GM23338 (cell line): ENCODE data around the gene UST. TPM values are rescaled to one million over a fixed set of nuclear protein-coding genes. Genes with fewer than 3 reads are reported as not detected.

Experiments used
- ATAC-seq: fragments of 200-7000 bp; cut with Tn5 transposase; 3 replicates; pipeline ENCODE4 v1.9.1; 2020
- DNase-seq: peaks from one replicate; pipeline ENCODE4 v3.0.0-alpha.2; 2015; ENCODE audit warnings: low spot score
- H2AFZ ChIP-seq: fragments of 200-600 bp; sonication (generic); 2 replicates; pipeline ENCODE4 v1.8.0; 2016; ENCODE audit warnings: antibody characterized with exemption, mild to moderate bottlenecking, moderate library complexity
- H3F3A ChIP-seq: fragments of 200-600 bp; sonication (generic); replicated peaks from 2 replicates; pipeline ENCODE4 v1.8.0; 2017; ENCODE audit warnings: antibody characterized with exemption, mixed run types, low read depth
- H3K27ac ChIP-seq: fragments of 200-600 bp; sonication (generic); 2 replicates; pipeline ENCODE4 v1.6.1; 2016; ENCODE audit warnings: low read depth
- H3K27me3 ChIP-seq: fragments of 200-600 bp; sonication (generic); 2 replicates; pipeline ENCODE4 v1.8.0; 2016; ENCODE audit warnings: mild to moderate bottlenecking, mixed run types, moderate library complexity; ENCODE audit not compliant: insufficient read depth
- H3K36me3 ChIP-seq: fragments of 200-600 bp; sonication (generic); 2 replicates; pipeline ENCODE4 v1.8.0; 2016; ENCODE audit warnings: mild to moderate bottlenecking; ENCODE audit not compliant: insufficient read depth
- H3K4me1 ChIP-seq: fragments of 200-600 bp; sonication (generic); 2 replicates; pipeline ENCODE4 v1.8.0; 2016; ENCODE audit warnings: mild to moderate bottlenecking, moderate library complexity; ENCODE audit not compliant: insufficient read depth
- H3K4me2 ChIP-seq: fragments of 200-600 bp; sonication (generic); 2 replicates; pipeline ENCODE4 v1.7.1; 2017; ENCODE audit warnings: mixed run types
- H3K4me3 ChIP-seq: fragments of 200-600 bp; sonication (generic); 2 replicates; pipeline ENCODE4 v1.6.1; 2016; ENCODE audit warnings: mixed run types
- H3K79me2 ChIP-seq: fragments of 200-600 bp; sonication (generic); replicated peaks from 2 replicates; pipeline ENCODE4 v1.8.0; 2017; ENCODE audit warnings: mild to moderate bottlenecking; ENCODE audit not compliant: insufficient read depth
- H3K9me2 ChIP-seq: fragments of 200-600 bp; sonication (generic); 2 replicates; pipeline ENCODE4 v1.8.0; 2017; ENCODE audit not compliant: insufficient read depth
- H4K20me1 ChIP-seq: fragments of 200-600 bp; sonication (generic); replicated peaks from 2 replicates; pipeline ENCODE4 v1.8.0; 2017; ENCODE audit warnings: mild to moderate bottlenecking; ENCODE audit not compliant: insufficient read depth
- H3K27ac Mint-ChIP-seq: 2 replicates; pipeline ENCODE4 v1.8.0; 2020; ENCODE audit warnings: inconsistent platforms, mild to moderate bottlenecking, moderate library complexity, mixed read lengths
- H3K27me3 Mint-ChIP-seq: 3 replicates; pipeline ENCODE4 v1.8.0; 2022; ENCODE audit warnings: low read depth, mild to moderate bottlenecking, moderate library complexity, mixed read lengths, inconsistent platforms; ENCODE audit not compliant: insufficient read depth, poor library complexity
- H3K36me3 Mint-ChIP-seq: 3 replicates; pipeline ENCODE4 v1.8.0; 2021; ENCODE audit warnings: low read depth, mild to moderate bottlenecking, inconsistent platforms, moderate library complexity, mixed read lengths
- H3K4me1 Mint-ChIP-seq: 3 replicates; pipeline ENCODE4 v1.8.0; 2020; ENCODE audit warnings: mild to moderate bottlenecking, inconsistent platforms, mixed read lengths
- H3K4me3 Mint-ChIP-seq: 3 replicates; pipeline ENCODE4 v1.8.0; 2021; ENCODE audit warnings: moderate library complexity, mild to moderate bottlenecking, inconsistent platforms, mixed read lengths
- H3K9me3 Mint-ChIP-seq: 3 replicates; pipeline ENCODE4 v1.8.0; 2020; ENCODE audit warnings: moderate library complexity, mild to moderate bottlenecking, inconsistent platforms, mixed read lengths
- CREB1 ChIP-seq: fragments of 250-450 bp; sonication (Bioruptor Pico); IDR thresholded peaks from 2 replicates; pipeline ENCODE4 v1.5.0; 2020; ENCODE audit warnings: low read depth, mild to moderate bottlenecking, moderate library complexity
- EZH2 ChIP-seq: fragments of 200-600 bp; sonication (generic); IDR thresholded peaks from one replicate; pipeline ENCODE4 v1.8.0; 2017; ENCODE audit warnings: antibody characterized with exemption, mild to moderate bottlenecking, low read depth; ENCODE audit not compliant: unreplicated experiment
- EZH2phosphoT487 ChIP-seq: fragments of 200-600 bp; sonication (generic); IDR thresholded peaks from one replicate; pipeline ENCODE4 v1.8.1; 2018; ENCODE audit warnings: antibody characterized with exemption; ENCODE audit not compliant: unreplicated experiment
- JUNB ChIP-seq: IDR thresholded peaks from one replicate; pipeline ENCODE4 v1.6.1; 2016; ENCODE audit warnings: antibody characterized with exemption; ENCODE audit not compliant: unreplicated experiment
- NANOG ChIP-seq: IDR thresholded peaks from 2 replicates; pipeline ENCODE4 v1.6.1; 2016; ENCODE audit warnings: antibody characterized with exemption, borderline replicate concordance
- STAT1 ChIP-seq: IDR thresholded peaks from one replicate; pipeline ENCODE4 v1.6.1; 2016; ENCODE audit warnings: antibody characterized with exemption; ENCODE audit not compliant: unreplicated experiment
- ZNF331 ChIP-seq: fragments of 250-450 bp; sonication (Bioruptor Pico); IDR thresholded peaks from 2 replicates; pipeline ENCODE4 v1.5.0; 2020; ENCODE audit warnings: low read depth, mild to moderate bottlenecking, moderate library complexity
- polyA plus RNA-seq: library from polyadenylated mRNA; unstranded; fragments of >200 nt; fragmentation: Nextera tagmentation; extraction: Ambion mirVana; gene quantifications from 2 replicates; pipeline ENCODE4 v1.2.1, GENCODE V29; 2016
- total RNA-seq: library from RNA; depleted of rRNA; stranded (reverse); fragments of >200 nt; shearing (Covaris generic); gene quantifications from 2 replicates; pipeline ENCODE4 v1.2.3, GENCODE V29; 2014
- TF ChIP-seq, protein P1 (sequence below): IDR thresholded peaks from one replicate; pipeline ENCODE4 v1.6.1; 2018; ENCODE audit warnings: antibody characterized with exemption; ENCODE audit not compliant: unreplicated experiment
- TF ChIP-seq, protein P2 (sequence below): fragments of 250-450 bp; sonication (Bioruptor Pico); IDR thresholded peaks from 2 replicates; pipeline ENCODE4 v1.5.0; 2020; ENCODE audit warnings: mild to moderate bottlenecking, moderate library complexity
- TF ChIP-seq, protein P3 (sequence below): IDR thresholded peaks from 2 replicates; pipeline ENCODE4 v1.6.1; 2016; ENCODE audit warnings: antibody characterized with exemption

The UST gene
- total and polyA plus RNA-seq, 2 experiments from 2014 or later = 12.6 to 33.0 TPM

DNA sequence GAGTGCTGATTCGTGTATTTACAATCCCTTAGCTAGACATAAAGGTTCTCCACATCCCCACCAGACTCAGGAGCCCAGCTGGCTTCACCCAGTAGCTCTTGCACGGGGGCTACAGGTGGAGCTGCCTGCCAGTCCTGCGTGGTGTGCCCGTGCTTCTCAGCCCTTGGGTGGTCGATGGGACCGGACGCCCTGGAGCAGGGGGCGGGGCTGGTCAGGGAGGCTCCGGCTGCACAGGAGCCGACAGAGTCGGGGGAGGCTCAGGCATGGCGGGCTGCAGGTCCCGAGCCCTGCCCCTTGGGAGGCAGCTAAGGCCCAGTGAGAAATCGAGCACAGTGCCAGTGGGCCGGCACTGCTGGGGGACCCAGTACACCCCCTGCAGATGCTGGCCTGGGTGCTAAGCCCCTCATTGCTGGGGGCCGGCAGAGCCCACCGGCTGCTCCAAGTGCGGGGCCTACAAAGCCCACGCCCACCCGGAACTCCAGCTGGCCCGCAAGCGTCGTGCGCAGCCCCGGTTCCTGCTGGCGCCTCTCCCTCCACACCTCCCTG, 48.9 kb upstream of the UST start:
- TF ChIP-seq STAT1 = no peak
- TF ChIP-seq JUNB = no peak
- TF ChIP-seq, protein P1, sequence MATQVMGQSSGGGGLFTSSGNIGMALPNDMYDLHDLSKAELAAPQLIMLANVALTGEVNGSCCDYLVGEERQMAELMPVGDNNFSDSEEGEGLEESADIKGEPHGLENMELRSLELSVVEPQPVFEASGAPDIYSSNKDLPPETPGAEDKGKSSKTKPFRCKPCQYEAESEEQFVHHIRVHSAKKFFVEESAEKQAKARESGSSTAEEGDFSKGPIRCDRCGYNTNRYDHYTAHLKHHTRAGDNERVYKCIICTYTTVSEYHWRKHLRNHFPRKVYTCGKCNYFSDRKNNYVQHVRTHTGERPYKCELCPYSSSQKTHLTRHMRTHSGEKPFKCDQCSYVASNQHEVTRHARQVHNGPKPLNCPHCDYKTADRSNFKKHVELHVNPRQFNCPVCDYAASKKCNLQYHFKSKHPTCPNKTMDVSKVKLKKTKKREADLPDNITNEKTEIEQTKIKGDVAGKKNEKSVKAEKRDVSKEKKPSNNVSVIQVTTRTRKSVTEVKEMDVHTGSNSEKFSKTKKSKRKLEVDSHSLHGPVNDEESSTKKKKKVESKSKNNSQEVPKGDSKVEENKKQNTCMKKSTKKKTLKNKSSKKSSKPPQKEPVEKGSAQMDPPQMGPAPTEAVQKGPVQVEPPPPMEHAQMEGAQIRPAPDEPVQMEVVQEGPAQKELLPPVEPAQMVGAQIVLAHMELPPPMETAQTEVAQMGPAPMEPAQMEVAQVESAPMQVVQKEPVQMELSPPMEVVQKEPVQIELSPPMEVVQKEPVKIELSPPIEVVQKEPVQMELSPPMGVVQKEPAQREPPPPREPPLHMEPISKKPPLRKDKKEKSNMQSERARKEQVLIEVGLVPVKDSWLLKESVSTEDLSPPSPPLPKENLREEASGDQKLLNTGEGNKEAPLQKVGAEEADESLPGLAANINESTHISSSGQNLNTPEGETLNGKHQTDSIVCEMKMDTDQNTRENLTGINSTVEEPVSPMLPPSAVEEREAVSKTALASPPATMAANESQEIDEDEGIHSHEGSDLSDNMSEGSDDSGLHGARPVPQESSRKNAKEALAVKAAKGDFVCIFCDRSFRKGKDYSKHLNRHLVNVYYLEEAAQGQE = no peak
- no peak for TF ChIP-seq EZH2phosphoT487
- no peak for TF ChIP-seq EZH2
- TF ChIP-seq NANOG = no peak
- H3K36me3 Mint-ChIP-seq = peaks cover 12% of the 10 kb centered on the region; the same call in 2 of the 3 replicates

DNA sequence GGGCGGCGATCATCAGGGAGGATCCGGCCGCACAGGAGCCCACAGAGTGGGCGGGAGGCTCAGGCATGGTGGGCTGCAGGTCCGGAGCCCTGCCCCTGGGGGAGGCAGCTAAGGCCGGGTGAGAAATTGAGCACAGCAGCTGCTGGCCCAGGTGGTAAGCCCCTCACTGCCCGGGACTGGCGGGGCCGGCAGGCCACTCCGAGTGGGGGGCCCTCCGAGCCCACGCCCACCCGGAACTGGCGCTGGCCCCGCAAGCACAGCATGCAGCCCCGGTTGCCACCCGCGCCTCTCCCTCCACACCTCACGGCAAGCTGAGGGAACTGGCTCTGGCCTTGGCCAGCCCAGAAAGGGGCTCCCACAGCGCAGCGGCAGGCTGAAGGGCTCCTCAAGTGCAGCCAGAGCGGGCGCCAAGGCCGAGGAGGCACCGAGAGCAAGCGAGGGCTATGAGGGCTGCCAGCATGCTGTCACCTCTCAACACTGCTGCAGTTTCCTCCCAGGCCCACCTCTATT, 48.1 kb upstream of the UST start:
- peaks cover 12% of the 10 kb centered on the region; the same call in 2 of the 3 replicates for H3K36me3 Mint-ChIP-seq
- no peaks in the 10 kb centered on the region for H3K36me3 ChIP-seq
- no peaks in the 10 kb centered on the region for H3K27me3 ChIP-seq
- H3K4me1 Mint-ChIP-seq = peaks cover 7% of the 10 kb centered on the region; the same call in 2 of the 3 replicates
- H3K4me3 ChIP-seq = no peak overlapping the region
- no peak overlapping the region for H3K4me2 ChIP-seq
- no peak overlapping the region for H2AFZ ChIP-seq
- H3K4me3 Mint-ChIP-seq = no peak overlapping the region
- no peak overlapping the region for H3K27ac Mint-ChIP-seq
- ATAC-seq = no peak
- no peaks in the 10 kb centered on the region for H3K9me2 ChIP-seq
- H3K27me3 Mint-ChIP-seq = peaks cover 8% of the 10 kb centered on the region
- no peaks in the 10 kb centered on the region for H3K4me1 ChIP-seq
- no peaks in the 10 kb centered on the region for H3K79me2 ChIP-seq
- DNase-seq = no peak
- no peaks in the 10 kb centered on the region for H4K20me1 ChIP-seq
- peaks cover 30% of the 10 kb centered on the region for H3K9me3 Mint-ChIP-seq
- H3K27ac ChIP-seq = no peak overlapping the region
- no peaks in the 10 kb centered on the region for H3F3A ChIP-seq
- TF ChIP-seq, protein P2, sequence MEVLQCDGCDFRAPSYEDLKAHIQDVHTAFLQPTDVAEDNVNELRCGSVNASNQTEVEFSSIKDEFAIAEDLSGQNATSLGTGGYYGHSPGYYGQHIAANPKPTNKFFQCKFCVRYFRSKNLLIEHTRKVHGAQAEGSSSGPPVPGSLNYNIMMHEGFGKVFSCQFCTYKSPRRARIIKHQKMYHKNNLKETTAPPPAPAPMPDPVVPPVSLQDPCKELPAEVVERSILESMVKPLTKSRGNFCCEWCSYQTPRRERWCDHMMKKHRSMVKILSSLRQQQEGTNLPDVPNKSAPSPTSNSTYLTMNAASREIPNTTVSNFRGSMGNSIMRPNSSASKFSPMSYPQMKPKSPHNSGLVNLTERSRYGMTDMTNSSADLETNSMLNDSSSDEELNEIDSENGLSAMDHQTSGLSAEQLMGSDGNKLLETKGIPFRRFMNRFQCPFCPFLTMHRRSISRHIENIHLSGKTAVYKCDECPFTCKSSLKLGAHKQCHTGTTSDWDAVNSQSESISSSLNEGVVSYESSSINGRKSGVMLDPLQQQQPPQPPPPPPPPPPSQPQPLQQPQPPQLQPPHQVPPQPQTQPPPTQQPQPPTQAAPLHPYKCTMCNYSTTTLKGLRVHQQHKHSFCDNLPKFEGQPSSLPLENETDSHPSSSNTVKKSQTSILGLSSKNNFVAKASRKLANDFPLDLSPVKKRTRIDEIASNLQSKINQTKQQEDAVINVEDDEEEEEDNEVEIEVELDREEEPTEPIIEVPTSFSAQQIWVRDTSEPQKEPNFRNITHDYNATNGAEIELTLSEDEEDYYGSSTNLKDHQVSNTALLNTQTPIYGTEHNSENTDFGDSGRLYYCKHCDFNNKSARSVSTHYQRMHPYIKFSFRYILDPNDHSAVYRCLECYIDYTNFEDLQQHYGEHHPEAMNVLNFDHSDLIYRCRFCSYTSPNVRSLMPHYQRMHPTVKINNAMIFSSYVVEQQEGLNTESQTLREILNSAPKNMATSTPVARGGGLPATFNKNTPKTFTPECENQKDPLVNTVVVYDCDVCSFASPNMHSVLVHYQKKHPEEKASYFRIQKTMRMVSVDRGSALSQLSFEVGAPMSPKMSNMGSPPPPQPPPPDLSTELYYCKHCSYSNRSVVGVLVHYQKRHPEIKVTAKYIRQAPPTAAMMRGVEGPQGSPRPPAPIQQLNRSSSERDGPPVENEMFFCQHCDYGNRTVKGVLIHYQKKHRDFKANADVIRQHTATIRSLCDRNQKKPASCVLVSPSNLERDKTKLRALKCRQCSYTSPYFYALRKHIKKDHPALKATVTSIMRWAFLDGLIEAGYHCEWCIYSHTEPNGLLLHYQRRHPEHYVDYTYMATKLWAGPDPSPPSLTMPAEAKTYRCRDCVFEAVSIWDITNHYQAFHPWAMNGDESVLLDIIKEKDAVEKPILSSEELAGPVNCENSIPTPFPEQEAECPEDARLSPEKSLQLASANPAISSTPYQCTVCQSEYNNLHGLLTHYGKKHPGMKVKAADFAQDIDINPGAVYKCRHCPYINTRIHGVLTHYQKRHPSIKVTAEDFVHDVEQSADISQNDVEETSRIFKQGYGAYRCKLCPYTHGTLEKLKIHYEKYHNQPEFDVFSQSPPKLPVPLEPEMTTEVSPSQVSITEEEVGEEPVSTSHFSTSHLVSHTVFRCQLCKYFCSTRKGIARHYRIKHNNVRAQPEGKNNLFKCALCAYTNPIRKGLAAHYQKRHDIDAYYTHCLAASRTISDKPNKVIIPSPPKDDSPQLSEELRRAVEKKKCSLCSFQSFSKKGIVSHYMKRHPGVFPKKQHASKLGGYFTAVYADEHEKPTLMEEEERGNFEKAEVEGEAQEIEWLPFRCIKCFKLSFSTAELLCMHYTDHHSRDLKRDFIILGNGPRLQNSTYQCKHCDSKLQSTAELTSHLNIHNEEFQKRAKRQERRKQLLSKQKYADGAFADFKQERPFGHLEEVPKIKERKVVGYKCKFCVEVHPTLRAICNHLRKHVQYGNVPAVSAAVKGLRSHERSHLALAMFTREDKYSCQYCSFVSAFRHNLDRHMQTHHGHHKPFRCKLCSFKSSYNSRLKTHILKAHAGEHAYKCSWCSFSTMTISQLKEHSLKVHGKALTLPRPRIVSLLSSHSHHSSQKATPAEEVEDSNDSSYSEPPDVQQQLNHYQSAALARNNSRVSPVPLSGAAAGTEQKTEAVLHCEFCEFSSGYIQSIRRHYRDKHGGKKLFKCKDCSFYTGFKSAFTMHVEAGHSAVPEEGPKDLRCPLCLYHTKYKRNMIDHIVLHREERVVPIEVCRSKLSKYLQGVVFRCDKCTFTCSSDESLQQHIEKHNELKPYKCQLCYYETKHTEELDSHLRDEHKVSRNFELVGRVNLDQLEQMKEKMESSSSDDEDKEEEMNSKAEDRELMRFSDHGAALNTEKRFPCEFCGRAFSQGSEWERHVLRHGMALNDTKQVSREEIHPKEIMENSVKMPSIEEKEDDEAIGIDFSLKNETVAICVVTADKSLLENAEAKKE (CRISPR knock-in tag) = no peak
- TF ChIP-seq ZNF331 (CRISPR knock-in tag) (no peak), EZH2 (no peak), CREB1 (CRISPR knock-in tag) (no peak), STAT1 (no peak)
- TF ChIP-seq, protein P3, sequence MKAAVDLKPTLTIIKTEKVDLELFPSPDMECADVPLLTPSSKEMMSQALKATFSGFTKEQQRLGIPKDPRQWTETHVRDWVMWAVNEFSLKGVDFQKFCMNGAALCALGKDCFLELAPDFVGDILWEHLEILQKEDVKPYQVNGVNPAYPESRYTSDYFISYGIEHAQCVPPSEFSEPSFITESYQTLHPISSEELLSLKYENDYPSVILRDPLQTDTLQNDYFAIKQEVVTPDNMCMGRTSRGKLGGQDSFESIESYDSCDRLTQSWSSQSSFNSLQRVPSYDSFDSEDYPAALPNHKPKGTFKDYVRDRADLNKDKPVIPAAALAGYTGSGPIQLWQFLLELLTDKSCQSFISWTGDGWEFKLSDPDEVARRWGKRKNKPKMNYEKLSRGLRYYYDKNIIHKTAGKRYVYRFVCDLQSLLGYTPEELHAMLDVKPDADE = no peak

More for the DNA sequence above, 48.9 kb upstream of the UST start:
- Mint-ChIP-seq H3K4me3 (no peak overlapping the region), H3K27ac (no peak overlapping the region), H3K27me3 (peaks cover 8% of the 10 kb centered on the region), H3K9me3 (peaks cover 25% of the 10 kb centered on the region), H3K4me1 (peaks cover 7% of the 10 kb centered on the region; the same call in 2 of the 3 replicates)
- DNase-seq (no peak), ATAC-seq (no peak)
- H4K20me1 ChIP-seq = no peaks in the 10 kb centered on the region
- H2AFZ ChIP-seq = no peak overlapping the region
- H3K4me2 ChIP-seq = no peak overlapping the region
- peaks cover under 1% of the 10 kb centered on the region; the same call in 1 of the 2 replicates for H3K9me2 ChIP-seq
- H3K4me3 ChIP-seq = no peak overlapping the region
- H3K27me3 ChIP-seq = no peaks in the 10 kb centered on the region
- H3F3A ChIP-seq = no peaks in the 10 kb centered on the region
- H3K79me2 ChIP-seq = no peaks in the 10 kb centered on the region
- no peak overlapping the region for H3K27ac ChIP-seq
- H3K36me3 ChIP-seq = no peaks in the 10 kb centered on the region
- no peaks in the 10 kb centered on the region for H3K4me1 ChIP-seq
